ENCODE measurements around the gene C6orf52. TPM values are rescaled to one million over a fixed set of nuclear protein-coding genes. Genes with fewer than 3 reads are reported as not detected.

Gene C6orf52
- total and polyA plus RNA-seq, 2 of the 13 experiments (the other 11 are each of a cell fraction or from before 2014, with no cell fraction given): 0.50 to 0.53 TPM

GRCh38 chr6:10719296-10719963, 25.0 kb upstream of the C6orf52 start:
- peak overlapping the region; percentile 75 for H3K4me2 ChIP-seq (ENCODE audit: low read depth, low read length)
- FAIRE-seq (no peak), ATAC-seq (no peak), DNase-seq (ENCODE audit: low spot score) (peak; percentile 72)
- H3K9me3 ChIP-seq (ENCODE audit: low read length): peaks cover 15% of the 10 kb centered on the region
- peak overlapping the region; percentile 56 to 76 (median 70) for H3K4me3 ChIP-seq (replicated peaks in 1 of 3; ENCODE audit: insufficient read depth in 1 of 3, low read depth in 2 of 3, low read length in 3 of 3)
- H3K9ac ChIP-seq (ENCODE audit: insufficient read depth, low read depth, low read length): peak overlapping the region; percentile 83
- H4K20me1 ChIP-seq (ENCODE audit: insufficient read depth, low read length): no peaks in the 10 kb centered on the region
- intact Hi-C loops (cut with micrococcal nuclease; ENCODE audit: unreplicated experiment) (no loop called here), in situ Hi-C loops (cut with HindIII; ENCODE audit: extremely low pct_ligation_motif_present, low pct_unique_long_range_greater_than_20kb) (no loop called here)
- WGBS (ENCODE audit: low lambda C conversion rate): 87% methylated on average over 8 of the region's 8 CpGs
- no peaks in the 10 kb centered on the region for H3K36me3 ChIP-seq (replicated peaks in 1 of 2; ENCODE audit: control insufficient read depth in 1 of 2, insufficient read depth in 2 of 2, low read length in 2 of 2)
- CTCF ChIA-PET (ENCODE audit: low intra/inter-chr PET ratio, low total read pairs): no interaction called here
- POLR2A ChIA-PET: interaction anchor here (0.7 to 6.6 kb wide), 10 partner anchors 9 to 241 kb away, joined by 3 to 332 read pairs (median 23); partner anchors contain the start of genes C6orf52, PAK1IP1 and TMEM14B
- no peak overlapping the region for H2AFZ ChIP-seq (ENCODE audit: low read length)
- peaks cover 22% of the 10 kb centered on the region for H3K4me1 ChIP-seq (ENCODE audit: insufficient read depth, low read length)
- BruUV-seq (replicated peaks): TSS peak; percentile 65
- peaks cover 13% of the 10 kb centered on the region for H3K79me2 ChIP-seq (ENCODE audit: insufficient read depth, low read length)
- peak overlapping the region; percentile 95 for H3K27ac ChIP-seq (ENCODE audit: extremely low read length, insufficient read depth, low read length)
- no peaks in the 10 kb centered on the region for H3K27me3 ChIP-seq (ENCODE audit: control insufficient read depth in 1 of 2, insufficient read depth in 2 of 2, low read length in 2 of 2)
- 0 out of 2 replicates have a peak, but pooled peaks have one; percentile 4 for TF ChIP-seq ZSCAN21 (CRISPR knock-in tag; IDR thresholded peaks at IDR 0.05; ENCODE audit: borderline replicate concordance)
- no peak for TF ChIP-seq ZBTB49 (CRISPR knock-in tag; IDR thresholded peaks at IDR 0.05; ENCODE audit: borderline replicate concordance)
- TF ChIP-seq POLR2A (IDR thresholded peaks at IDR 0.05; ENCODE audit: insufficient read depth in 1 of 2, low read depth in 2 of 2, low read length in 2 of 2): peak; percentile 19 to 42; a peak in 3 of 4 replicates
- 0 out of 2 replicates have a peak, but pooled peaks have one; percentile 26 for TF ChIP-seq ZSCAN5A (CRISPR knock-in tag; IDR thresholded peaks at IDR 0.05; ENCODE audit: borderline replicate concordance)
- peak in 1 of 2 experiments; percentile 8; a peak in 1 of 4 replicates for TF ChIP-seq HMGXB4 (CRISPR knock-in tag; IDR thresholded peaks at IDR 0.05; ENCODE audit: borderline replicate concordance in 1 of 2, low read depth in 1 of 2)
- TF ChIP-seq SRY (CRISPR knock-in tag; IDR thresholded peaks at IDR 0.05): no peak
- TF ChIP-seq USF2 (IDR thresholded peaks at IDR 0.05; ENCODE audit: low read depth, low read length): no peak
- TF ChIP-seq USF2 (CRISPR knock-in tag; IDR thresholded peaks at IDR 0.05; ENCODE audit: borderline replicate concordance): 0 out of 2 replicates have a peak, but pooled peaks have one; percentile 25
- no peak for TF ChIP-seq KMT2A (CRISPR knock-in tag; IDR thresholded peaks at IDR 0.05)
- TF ChIP-seq ZNF121 (CRISPR knock-in tag; IDR thresholded peaks at IDR 0.05): 0 out of 2 replicates have a peak, but pooled peaks have one; percentile 36
- TF ChIP-seq HOMEZ (CRISPR knock-in tag; IDR thresholded peaks at IDR 0.05; ENCODE audit: low read depth): peak; percentile 84
- TF ChIP-seq MAFF (IDR thresholded peaks at IDR 0.05; ENCODE audit: low read depth, low read length): peak; percentile 98
